Ovary (tissue), 9 donors: ENCODE results near the gene KCNMB1. TPM values are rescaled to one million over a fixed set of nuclear protein-coding genes. Genes with fewer than 3 reads are reported as not detected.

ENCODE experiments used
- DNase-seq, 5 donors: peaks; one replicate each; pipeline ENCODE4 v3.0.0-alpha.2; 2019 to 2020
- H3K27ac ChIP-seq, 2 donors: fragments of 200-600 bp; one replicate each; pipeline versions ENCODE4 v1.5.1 to v1.8.0; 2019 to 2022
- H3K27me3 ChIP-seq: fragments of 200-600 bp; one replicate; pipeline ENCODE4 v1.8.0; 2022
- H3K36me3 ChIP-seq: fragments of 200-600 bp; sonication (generic); one replicate; pipeline ENCODE4 v1.5.1; 2019
- H3K4me1 ChIP-seq: one replicate; pipeline ENCODE4 v1.8.1; 2013; ENCODE audit warnings: mild to moderate bottlenecking, moderate library complexity; ENCODE audit not compliant: insufficient read depth
- H3K4me3 ChIP-seq: fragments of 200-600 bp; sonication (generic); one replicate; pipeline ENCODE4 v1.5.1; 2017
- H3K9me3 ChIP-seq, 2 donors: fragments of 200-600 bp in 1 of 2; sonication (generic) in 1 of 2; one replicate each; pipeline versions ENCODE4 v1.5.1 to v1.8.1; 2013 to 2019; ENCODE audit warnings: mild to moderate bottlenecking in 1 of 2, moderate library complexity in 1 of 2
- CTCF ChIP-seq, 3 donors: fragments of 450-650 bp in 2 of 3; fragments of 200-600 bp in 1 of 3; IDR thresholded peaks; one replicate each; pipeline versions ENCODE4 v1.5.1 to v1.8.0; 2016 to 2022; ENCODE audit warnings: antibody characterized with exemption in 3 of 3, mild to moderate bottlenecking in 1 of 3
- EP300 ChIP-seq: sonication (generic); formaldehyde crosslinking; IDR thresholded peaks from one replicate; pipeline ENCODE4 v1.6.1; 2017; ENCODE audit warnings: antibody characterized with exemption
- POLR2A ChIP-seq: fragments of 450-650 bp; IDR thresholded peaks from one replicate; pipeline ENCODE4 v1.6.1; 2017; ENCODE audit warnings: antibody characterized with exemption, mild to moderate bottlenecking, moderate library complexity
- WGBS, 3 donors: extraction: QIAGEN DNeasy Blood & Tissue Kit in 1 of 3; methylation state at CpG; one replicate each; pipeline versions ENCODE4 v1.1.5 to v1.1.7; 2013 to 2017; 5-methylcytosine and 5-hydroxymethylcytosine counted together
- intact Hi-C, 4 donors: fragments of 100-400 bp; cut with DNase I; formaldehyde crosslinking; loops; one replicate each; pipeline versions ENCODE4 v1.11.0 to v1.15.1; 2022 to 2023
- polyA plus RNA-seq, 2 donors: library from polyadenylated mRNA; stranded (reverse); fragments of 200-250 nt in 1 of 2; fragments of 350-450 nt in 1 of 2; fragmentation: Illumina TruSeq in 1 of 2; extraction: RNeasy Lipid Tissue Mini Kit (QIAGEN cat#74804) in 1 of 2; gene quantifications; one replicate each; pipeline ENCODE4 v1.2.3, GENCODE V29; 2013 to 2014
- total RNA-seq, 7 donors: library from RNA; depleted of rRNA in 2 of 7; stranded (reverse); fragments of >200 nt in 2 of 7; fragmentation: NEBNext Ultra II Directional in 3 of 7; extraction: Animal tissue kit (Norgen Biotek cat#: 25700) in 3 of 7; gene quantifications; one replicate each; pipeline versions ENCODE4 v1.1.0 to v1.2.4, GENCODE V29; 2016 to 2023
- donor health status: DM: no; HTN: no; CAD: no; lungs with moderate emphysema.
- donor health status: DM: no; HTN: no; CAD: no.
- donor health status: Bipolar disorder and iron deficiency.
- donor health status: DM: yes; HTN: yes; CAD: no.
- donor health status: DM: no; HTN: no; CAD: no.
- donor health status: DM: yes; HTN: yes; CAD: no.

The KCNMB1 gene
- total and polyA plus RNA-seq, 9 donors: 0.24 to 13.6 (median 2.7) TPM

- Histone ChIP-seq H3K4me1 (no peaks in the 10 kb centered on the region), H3K9me3 (no peaks in the 10 kb centered on the region), H3K4me3 (no peak overlapping the region), H3K27me3 (no peaks in the 10 kb centered on the region), H3K36me3 (no peaks in the 10 kb centered on the region), H3K27ac (no peak overlapping the region)
- intact Hi-C loops: loop anchor here in 1 of 4 donors (10.0 kb wide), 1 partner anchor 322 kb away; no protein-coding TSS in a partner anchor
- 85 to 88% (median 87%) methylated on average over 4 of the region's 4 CpGs for WGBS, 3 donors
- TF ChIP-seq CTCF (IDR thresholded peaks at IDR 0.05) (no peak), EP300 (no peak), POLR2A (no peak)
- DNase-seq: no peak
These were observed 27.4 kb upstream of the KCNMB1 start for GRCh38 chr5:170416526-170416925.

DNA sequence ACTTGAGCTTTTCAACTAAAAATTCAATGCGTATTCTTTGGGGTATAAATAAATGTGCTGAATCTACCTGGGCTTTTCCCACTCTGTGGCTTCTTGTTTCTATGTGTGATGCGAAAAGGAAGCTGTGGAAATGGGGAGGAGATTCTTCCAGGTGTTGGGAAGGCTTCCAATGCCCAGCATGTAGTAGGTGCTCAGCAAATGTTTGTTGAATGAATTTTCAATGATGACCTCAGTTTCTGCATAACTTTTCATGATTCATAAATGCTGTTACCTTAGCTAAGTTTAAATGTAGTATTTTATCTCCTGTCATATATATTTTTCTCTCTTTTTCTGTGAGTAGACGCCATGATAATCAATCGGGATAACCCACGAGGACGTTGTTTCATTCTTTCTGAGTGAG is 25.6 kb upstream of the KCNMB1 start:
- intact Hi-C loops: loop anchor here in 1 of 4 donors (10.0 kb wide), 1 partner anchor 320 kb away; no protein-coding TSS in a partner anchor
- H3K36me3 ChIP-seq: no peaks in the 10 kb centered on the region
- no peak for TF ChIP-seq EP300
- no peak for TF ChIP-seq POLR2A
- no peak for TF ChIP-seq CTCF (IDR thresholded peaks at IDR 0.05)
- H3K27me3 ChIP-seq: no peaks in the 10 kb centered on the region
- no peak for DNase-seq
- H3K27ac ChIP-seq: no peak overlapping the region
- H3K9me3 ChIP-seq: no peaks in the 10 kb centered on the region
- 92 to 94% (median 92%) methylated on average over 6 of the region's 6 CpGs for WGBS, 3 donors
- H3K4me1 ChIP-seq: no peaks in the 10 kb centered on the region
- no peak overlapping the region for H3K4me3 ChIP-seq

DNA sequence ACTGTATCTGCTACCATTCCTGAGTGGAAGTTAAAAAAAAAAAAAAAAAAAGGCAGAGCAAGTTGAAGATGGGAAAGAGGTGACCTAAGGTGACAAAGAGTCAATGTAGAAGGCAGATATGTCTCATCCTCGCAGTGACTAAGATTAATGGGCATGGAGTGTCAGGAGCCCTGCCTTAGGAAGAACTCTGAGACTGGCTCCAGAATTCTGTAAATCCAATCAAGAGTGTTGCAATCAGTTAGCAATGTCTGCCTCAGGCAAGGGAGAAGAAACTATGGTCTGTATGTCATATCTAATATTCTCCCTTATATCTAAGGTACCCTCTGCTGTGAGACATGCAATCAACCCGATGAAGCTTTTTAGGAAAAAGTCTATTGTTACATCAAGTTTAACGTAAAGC is 24.7 kb upstream of the KCNMB1 start:
- Histone ChIP-seq H3K36me3 (no peaks in the 10 kb centered on the region), H3K9me3 (no peaks in the 10 kb centered on the region), H3K4me1 (no peaks in the 10 kb centered on the region), H3K4me3 (no peak overlapping the region), H3K27ac (no peak overlapping the region), H3K27me3 (no peaks in the 10 kb centered on the region)
- intact Hi-C loops: loop anchor here in 1 of 4 donors (10.0 kb wide), 1 partner anchor 319 kb away; no protein-coding TSS in a partner anchor
- DNase-seq: no peak
- TF ChIP-seq EP300 (no peak), CTCF (IDR thresholded peaks at IDR 0.05) (no peak), POLR2A (no peak)
- 87 to 94% (median 93%) methylated on average over 3 of the region's 3 CpGs for WGBS, 3 donors

- intact Hi-C loops: loop anchor here in 1 of 4 donors (10.0 kb wide), 1 partner anchor 316 kb away; no protein-coding TSS in a partner anchor
- Histone ChIP-seq H3K9me3 (no peaks in the 10 kb centered on the region), H3K27me3 (no peaks in the 10 kb centered on the region), H3K4me1 (no peaks in the 10 kb centered on the region), H3K27ac (no peak overlapping the region), H3K36me3 (no peaks in the 10 kb centered on the region), H3K4me3 (no peak overlapping the region)
- no peak for TF ChIP-seq POLR2A
- no peak for TF ChIP-seq EP300
- no peak for TF ChIP-seq CTCF (IDR thresholded peaks at IDR 0.05)
- DNase-seq: no peak
- 90 to 98% (median 93%) methylated on average over 3 of the region's 3 CpGs for WGBS, 3 donors
These were observed 21.9 kb upstream of the KCNMB1 start for GRCh38 chr5:170411100-170411499.
